Measurements from ENCODE around the gene EVI5L.

GRCh38 chr19:7869453-7869909 lies 39.5 kb downstream of the EVI5L start:
- TF ChIP-seq CTCF (IDR thresholded peaks at IDR 0.05) (no peak), EP300 (IDR thresholded peaks at IDR 0.05) (no peak), POLR2A (IDR thresholded peaks at IDR 0.05) (no peak)
